Stimulated activated CD4-positive, alpha-beta T cell treated with anti-CD3 and anti-CD28 coated beads, Interleukin-12 subunit alpha, Interleukin-12 subunit beta, amount 100 ng/mL, for 4 hours (primary cell): ENCODE measurements around the gene ALPL.

Experiments used
- DNase-seq: peaks from one replicate; pipeline ENCODE4 v3.0.0-alpha.2; 2020

ALPL gene

GRCh38 chr1:21584096-21584495, 74.9 kb downstream of the ALPL start:
- DNase-seq: no peak

- DNase-seq: no peak
Measured at GRCh38 chr1:21585037-21585436, 75.8 kb downstream of the ALPL start.

DNA sequence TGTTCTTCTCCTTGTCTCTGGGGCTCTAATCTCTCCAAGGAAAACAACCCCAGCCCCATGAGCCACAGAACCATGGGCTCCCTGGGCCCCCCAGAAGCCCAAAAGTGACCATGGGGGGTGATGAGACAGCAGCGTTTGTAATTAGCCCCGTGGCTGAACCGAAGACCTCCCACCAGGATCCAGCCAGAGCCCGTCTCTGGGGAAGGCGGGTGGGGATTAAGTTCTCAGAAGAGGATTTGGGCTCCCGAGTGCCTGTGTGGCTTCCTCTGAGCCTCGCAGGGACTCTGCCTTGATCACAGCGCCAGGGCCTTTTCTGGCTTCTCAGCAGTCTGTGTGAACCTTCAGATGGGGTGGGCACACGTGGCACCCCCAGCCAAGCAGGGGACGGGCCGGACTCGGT, 77.0 kb downstream of the ALPL start:
- no peak for DNase-seq

DNA sequence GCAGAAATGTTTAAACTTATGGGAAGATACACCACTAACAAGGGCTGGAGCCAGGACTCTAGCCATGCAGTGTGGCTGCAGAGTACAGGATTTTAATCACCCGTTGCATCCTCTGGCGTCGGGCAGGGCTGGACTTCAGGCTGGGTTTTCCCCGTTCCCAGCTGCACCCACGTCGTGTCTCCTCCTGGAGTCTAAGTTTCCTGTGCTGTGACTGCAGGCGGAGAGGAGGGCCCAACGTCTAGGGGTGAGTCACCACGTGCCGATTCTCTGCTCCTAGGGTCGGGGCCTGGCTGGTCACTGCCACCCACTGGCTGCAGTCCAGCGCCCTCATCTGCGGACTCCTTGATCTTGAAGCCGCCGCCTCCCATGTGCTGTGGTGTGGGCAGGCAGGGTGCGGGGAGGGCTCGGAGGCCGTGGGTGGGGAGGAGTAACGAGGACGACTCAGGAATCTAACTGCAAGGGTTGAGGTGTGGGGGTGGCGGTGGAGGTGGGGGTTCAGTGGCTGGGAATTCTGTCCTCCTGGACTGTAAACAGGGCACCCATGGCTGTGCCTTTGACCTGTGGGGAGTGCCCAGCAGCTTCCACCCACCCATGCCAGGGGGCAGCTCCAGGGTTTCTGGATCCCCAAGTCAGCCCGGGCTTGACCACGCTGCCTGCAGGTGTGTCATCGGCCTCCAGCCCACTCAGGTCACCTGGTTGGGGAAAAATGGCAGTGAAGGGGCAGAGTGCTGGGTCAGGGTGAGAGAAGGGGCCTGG, 77.8 kb downstream of the ALPL start:
- DNase-seq: no peak

- no peak for DNase-seq
Measured at GRCh38 chr1:21587602-21587953, 78.4 kb downstream of the ALPL start.

- no peak for DNase-seq
Measured at GRCh38 chr1:21589618-21590017, 80.4 kb downstream of the ALPL start.

DNA sequence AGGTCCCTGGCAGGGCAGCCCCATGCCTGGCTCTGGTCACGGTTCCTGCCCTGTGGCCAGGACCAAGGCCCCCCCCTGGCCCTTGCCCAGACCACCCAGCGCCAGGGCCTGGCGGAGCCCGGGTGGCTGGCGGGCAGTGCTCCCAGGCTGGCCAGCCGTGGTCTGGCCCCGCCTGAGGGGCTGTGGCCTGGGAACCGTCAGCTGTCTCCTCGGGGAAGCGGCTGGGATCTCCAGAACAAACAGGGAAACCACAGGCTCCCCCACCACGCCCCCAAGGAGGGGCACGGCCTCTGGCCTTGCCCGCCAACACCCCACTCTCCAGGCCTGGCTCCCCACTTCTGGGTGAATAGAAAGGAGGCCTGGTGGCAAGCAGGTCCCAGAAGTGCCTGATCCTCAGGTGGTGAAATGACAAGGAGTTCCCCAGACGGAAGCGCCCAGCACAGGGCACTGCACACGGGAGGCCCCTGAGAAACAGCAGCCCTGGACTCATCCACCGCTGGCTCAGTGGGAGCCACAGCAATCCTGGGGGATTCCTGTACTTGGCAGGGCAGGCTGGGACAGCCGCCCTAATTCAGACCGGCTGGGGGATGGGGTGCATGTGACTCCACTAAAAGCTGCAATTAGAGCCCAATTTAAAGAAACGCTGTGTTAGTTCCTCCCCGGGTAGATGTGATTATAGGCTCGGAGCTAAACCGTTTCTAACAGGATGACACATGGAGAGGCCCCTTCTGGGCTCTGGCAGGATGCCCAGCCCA, 81.1 kb downstream of the ALPL start:
- no peak for DNase-seq

GRCh38 chr1:21590934-21591333, 81.7 kb downstream of the ALPL start:
- DNase-seq: no peak

- DNase-seq: no peak
Measured at GRCh38 chr1:21592086-21592865, 83.1 kb downstream of the ALPL start.

- no peak for DNase-seq
Measured at GRCh38 chr1:21593231-21593630, 84.0 kb downstream of the ALPL start.

DNA sequence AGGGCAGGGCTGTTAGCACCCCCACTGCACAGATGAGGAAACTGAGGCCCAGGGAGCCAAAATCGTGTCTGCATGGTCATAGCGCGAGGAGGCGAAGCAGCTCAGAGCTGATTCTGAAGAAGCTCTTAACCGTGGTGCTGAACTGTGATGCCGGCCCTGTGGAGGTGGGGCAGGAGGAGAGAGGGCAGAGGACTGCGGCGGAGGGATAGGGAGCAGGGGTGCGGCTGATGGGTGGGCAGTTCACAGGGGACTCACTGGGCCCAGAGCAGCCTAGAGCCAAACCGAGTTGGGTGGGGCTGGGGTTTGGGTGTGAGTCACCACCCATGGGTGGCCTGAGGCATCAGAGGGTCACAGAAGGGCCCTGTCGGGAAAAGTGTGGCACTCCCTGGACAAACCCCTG, 85.3 kb downstream of the ALPL start:
- DNase-seq: no peak

DNA sequence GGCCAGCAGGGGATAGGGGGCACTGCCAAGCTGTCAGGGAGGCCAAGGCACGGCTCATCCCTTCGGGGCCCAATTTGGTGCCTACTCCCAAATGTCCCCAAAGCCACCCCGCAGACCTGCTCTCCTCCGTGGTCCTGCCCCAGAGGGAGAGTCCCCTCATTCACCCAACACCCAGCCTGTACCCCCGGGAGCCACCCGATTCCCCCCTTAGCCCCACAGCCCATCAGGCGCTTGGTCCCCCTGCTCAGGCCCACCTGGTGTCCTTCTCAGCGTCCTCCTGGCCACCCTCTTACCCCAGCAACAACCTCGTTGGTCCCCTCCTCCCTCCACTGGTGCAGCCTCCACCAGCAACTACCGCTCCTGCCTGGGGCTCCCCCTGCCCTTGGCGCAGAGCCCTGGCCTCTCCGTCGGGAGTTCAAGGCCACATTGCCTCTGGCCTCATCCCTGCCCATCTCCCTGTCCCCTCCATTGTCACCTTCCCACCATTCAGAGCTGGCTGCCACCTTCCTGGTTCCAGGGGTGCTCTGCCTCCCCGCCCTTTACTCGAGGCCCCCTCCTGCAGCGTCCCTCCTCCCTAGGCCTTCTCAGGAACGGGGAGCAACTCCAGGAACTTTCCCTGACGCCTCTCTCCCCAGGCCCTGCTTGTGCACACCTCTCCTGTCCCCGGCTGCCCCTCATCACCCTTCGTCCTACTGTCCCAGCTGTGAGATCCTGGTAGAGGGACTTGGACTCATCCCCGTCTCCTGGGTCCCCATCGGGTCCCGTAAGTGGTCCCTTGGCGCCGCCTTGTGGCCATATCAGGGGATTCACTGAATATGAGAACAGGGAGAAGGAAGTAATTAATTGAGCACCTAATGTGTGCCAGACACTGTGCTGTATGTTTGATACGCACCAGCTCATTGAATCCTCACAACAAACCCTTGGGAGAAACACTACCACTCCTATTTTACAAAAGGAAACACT, 86.0 kb downstream of the ALPL start:
- DNase-seq: peak; percentile 53

- no peak for DNase-seq
Measured at GRCh38 chr1:21596174-21596573, 87.0 kb downstream of the ALPL start.

GRCh38 chr1:21596628-21597027, 87.4 kb downstream of the ALPL start:
- no peak for DNase-seq

DNA sequence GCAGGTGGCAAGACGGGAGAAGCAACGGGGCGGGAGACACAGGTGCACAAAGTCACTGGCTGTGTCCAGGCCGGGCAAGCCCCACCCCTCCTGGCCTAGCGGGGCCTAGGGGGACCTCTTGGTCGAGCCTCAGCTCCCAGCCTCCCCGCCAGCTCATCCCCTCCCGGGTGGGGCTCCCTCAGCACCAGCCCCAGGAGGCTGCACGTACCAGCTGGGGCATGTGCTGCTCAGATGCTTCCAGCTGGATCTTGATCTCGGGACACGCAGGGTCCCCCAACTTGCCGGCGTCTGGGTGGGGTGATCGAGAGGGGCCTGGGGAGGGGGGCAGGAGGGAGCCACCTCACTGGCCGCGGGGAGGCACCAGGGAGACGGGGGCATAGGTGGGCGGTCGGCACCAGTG, 88.5 kb downstream of the ALPL start:
- no peak for DNase-seq

DNA sequence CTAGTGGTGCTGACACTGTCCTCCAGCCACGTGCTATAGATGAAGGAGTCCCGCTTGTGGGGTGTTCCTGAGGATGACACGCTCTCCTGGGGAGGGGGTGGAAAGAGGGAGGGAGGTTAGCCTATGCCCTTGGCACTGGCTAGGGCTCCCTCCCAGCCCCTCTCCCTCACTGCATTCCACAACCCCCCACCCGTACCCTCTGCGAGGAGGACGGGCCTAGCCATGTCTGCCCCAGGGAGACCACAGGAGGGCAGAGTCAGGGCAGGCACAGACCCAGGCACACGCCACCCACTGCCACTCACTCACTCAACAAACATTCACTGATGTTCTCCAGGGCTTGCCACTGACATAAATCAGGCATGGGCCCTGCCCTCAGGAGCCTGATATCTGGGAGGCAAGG, 89.2 kb downstream of the ALPL start:
- no peak for DNase-seq

DNA sequence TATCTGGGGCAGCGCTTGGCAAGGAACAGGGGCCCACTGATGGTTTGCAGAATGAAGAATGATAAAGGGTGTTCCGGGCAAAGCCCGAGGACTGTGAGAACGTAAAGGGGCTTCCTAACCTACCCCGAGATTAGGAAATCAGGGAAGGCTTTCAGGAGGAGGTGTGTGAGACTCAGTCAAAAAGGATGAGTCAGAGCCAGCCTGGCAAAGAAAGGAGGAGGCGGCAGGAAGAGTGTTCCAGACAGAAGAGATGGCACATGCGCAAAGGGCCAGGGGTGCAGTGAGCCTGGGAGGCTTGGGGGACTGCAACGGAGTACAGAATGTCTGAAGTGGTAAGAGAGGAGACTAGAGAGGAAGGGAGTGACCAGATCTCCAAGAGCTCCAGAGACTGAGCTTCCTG, 89.7 kb downstream of the ALPL start:
- DNase-seq: no peak

- DNase-seq: no peak
Measured at GRCh38 chr1:21599402-21599801, 90.2 kb downstream of the ALPL start.

DNA sequence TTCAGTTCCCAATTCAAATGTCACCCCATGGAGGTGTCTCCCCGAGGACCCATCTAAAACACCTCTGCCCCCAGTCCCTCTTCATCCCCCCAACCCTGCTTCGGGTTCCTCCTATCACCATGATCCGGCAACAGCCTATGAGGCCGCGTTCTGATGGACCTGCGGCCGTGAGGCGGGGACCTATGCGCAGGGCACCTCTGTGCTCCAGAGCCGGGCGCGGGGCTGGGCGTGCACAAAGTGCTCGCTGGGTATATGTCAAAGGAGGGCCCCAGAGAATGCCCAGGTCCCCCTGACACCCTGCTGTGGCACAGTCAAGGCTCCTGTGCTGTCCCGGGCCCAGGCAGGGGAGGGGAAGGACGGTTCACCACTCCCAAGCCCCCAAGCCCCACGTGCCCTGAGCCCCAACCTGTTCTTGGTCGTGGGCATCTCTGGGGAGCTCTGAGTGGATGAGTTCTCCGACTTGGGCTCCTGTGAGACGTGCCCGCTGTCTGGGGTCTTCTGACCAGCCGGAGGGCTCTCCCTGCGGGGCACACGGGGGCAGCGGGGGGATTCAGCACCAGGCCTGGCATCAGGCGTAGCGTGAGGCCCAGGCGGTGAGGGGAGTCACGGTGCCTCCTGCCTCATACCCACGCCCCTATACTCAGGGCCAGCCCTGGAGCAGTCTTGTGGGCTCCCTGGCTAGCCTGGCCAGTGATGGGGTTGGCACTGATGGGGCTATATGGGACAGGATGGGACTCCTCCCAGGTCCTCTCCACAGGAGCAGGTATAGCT, 92.2 kb downstream of the ALPL start:
- no peak for DNase-seq

DNA sequence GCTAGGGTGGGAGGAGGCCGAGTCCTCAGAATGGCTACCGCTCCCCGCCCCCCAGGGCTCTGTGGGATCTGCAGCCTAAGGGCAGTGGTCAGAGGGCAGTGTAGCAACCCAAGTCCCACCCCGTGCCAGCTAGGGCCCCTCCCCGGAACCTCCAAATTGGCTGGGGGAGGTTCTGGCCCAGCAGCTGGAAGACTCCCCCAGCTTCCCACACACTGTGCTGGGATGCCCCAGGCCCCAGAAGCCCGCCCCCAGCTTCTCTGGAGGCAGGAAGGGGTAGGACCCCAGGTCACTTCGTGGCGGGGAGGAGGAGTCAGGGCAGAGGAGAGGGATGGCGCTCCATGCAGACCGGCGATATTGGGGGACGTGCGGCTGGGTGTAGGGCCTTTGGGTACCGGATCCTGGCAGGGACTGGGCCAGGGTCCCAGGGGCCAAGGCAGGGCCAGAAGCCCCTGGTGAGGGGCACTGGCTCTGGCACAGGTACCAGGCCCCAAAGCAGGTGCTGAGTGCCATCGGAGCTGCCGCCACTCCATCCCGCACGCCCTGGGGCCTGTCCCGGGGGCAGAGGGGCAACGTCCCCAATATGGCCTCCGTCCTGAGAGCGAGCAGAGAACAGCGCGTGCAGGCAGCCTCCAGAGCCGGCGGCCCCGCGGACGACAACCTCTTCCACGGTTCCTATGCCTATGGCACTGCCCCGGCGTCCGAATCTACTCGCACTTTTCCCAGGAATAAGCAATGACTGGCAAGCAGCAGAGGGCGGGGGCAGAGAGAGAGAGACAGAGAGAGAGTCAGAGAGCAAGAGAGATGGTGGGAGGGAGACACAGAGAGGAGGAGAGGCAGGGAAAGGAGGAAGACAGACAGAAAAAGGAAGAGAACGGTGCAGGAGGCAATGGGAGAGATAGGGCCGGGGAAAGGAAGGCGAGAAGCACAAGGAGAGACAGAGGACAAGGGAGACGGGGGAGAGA, 94.2 kb downstream of the ALPL start:
- no peak for DNase-seq
